ENCODE data around the gene HTR3B. TPM values are rescaled to one million over a fixed set of nuclear protein-coding genes. Genes with fewer than 3 reads are reported as not detected.

Gene HTR3B
- total RNA-seq, 2 donors from 2014 or later, result not detected

DNA sequence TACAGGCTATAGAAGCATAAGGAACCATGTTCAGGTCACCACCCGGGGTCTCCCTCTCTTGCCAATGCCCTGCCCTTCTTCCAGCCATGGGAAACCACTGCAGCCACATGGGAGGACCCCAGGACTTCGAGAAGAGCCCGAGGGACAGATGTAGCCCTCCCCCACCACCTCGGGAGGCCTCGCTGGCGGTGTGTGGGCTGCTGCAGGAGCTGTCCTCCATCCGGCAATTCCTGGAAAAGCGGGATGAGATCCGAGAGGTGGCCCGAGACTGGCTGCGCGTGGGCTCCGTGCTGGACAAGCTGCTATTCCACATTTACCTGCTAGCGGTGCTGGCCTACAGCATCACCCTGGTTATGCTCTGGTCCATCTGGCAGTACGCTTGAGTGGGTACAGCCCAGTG lies 84.8 kb downstream of the HTR3B start:
- H3K27ac ChIP-seq, result no peak overlapping the region
- no peaks in the 10 kb centered on the region for H3K36me3 ChIP-seq
- no peak for ATAC-seq (ENCODE audit: insufficient number of reproducible peaks, low FRiP score, low read depth)
- no peaks in the 10 kb centered on the region for H3K27me3 ChIP-seq (replicated peaks; ENCODE audit: insufficient read depth)
- H3K9me3 ChIP-seq, result no peaks in the 10 kb centered on the region
- TF ChIP-seq, protein P1, sequence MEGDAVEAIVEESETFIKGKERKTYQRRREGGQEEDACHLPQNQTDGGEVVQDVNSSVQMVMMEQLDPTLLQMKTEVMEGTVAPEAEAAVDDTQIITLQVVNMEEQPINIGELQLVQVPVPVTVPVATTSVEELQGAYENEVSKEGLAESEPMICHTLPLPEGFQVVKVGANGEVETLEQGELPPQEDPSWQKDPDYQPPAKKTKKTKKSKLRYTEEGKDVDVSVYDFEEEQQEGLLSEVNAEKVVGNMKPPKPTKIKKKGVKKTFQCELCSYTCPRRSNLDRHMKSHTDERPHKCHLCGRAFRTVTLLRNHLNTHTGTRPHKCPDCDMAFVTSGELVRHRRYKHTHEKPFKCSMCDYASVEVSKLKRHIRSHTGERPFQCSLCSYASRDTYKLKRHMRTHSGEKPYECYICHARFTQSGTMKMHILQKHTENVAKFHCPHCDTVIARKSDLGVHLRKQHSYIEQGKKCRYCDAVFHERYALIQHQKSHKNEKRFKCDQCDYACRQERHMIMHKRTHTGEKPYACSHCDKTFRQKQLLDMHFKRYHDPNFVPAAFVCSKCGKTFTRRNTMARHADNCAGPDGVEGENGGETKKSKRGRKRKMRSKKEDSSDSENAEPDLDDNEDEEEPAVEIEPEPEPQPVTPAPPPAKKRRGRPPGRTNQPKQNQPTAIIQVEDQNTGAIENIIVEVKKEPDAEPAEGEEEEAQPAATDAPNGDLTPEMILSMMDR (IDR thresholded peaks at IDR 0.05), result no peak
- no peak for DNase-seq (ENCODE audit: low spot score)
- H3K4me1 ChIP-seq (ENCODE audit: control insufficient read depth in 1 of 2, low read depth in 2 of 2), result no peaks in the 10 kb centered on the region
- H3K4me3 ChIP-seq, result no peak overlapping the region

DNA sequence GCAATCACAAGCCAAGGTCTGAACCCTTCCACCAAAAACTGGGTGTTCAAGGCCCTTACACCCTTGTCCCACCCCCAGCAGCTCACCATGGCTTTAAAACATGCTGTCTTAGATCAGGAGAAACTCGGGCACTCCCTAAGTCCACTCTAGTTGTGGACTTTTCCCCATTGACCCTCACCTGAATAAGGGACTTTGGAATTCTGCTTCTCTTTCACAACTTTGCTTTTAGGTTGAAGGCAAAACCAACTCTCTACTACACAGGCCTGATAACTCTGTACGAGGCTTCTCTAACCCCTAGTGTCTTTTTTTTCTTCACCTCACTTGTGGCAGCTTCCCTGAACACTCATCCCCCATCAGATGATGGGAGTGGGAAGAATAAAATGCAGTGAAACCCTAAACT lies 85.3 kb downstream of the HTR3B start:
- ATAC-seq (ENCODE audit: insufficient number of reproducible peaks, low FRiP score, low read depth) (no peak), DNase-seq (ENCODE audit: low spot score) (no peak)
- Histone ChIP-seq H3K4me1 (ENCODE audit: control insufficient read depth in 1 of 2, low read depth in 2 of 2) (no peaks in the 10 kb centered on the region), H3K27me3 (replicated peaks; ENCODE audit: insufficient read depth) (no peaks in the 10 kb centered on the region), H3K36me3 (no peaks in the 10 kb centered on the region), H3K4me3 (no peak overlapping the region), H3K27ac (no peak overlapping the region), H3K9me3 (no peaks in the 10 kb centered on the region)
- TF ChIP-seq, protein P1 (IDR thresholded peaks at IDR 0.05), result no peak

DNA sequence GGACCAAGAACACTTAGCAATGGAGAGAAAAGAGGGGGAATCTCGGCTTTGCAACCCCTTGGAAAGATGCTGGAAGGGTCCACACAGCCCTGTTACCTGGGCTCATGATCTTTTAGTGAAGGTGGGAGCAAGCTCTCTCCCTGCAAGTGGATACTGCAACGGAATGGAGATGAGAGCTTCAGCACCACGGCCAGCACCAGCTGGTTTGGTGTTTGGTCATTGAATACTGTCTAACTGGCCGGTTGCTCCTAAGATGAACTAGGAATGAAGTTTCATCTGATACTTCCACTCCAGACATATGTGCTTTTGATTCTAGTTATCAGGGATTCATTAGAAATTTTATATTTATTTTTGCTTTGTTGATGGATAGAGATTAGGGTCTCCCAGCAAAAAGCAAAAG lies 86.6 kb downstream of the HTR3B start:
- TF ChIP-seq, protein P1 (IDR thresholded peaks at IDR 0.05), result no peak
- no peak overlapping the region for H3K27ac ChIP-seq
- ATAC-seq (ENCODE audit: insufficient number of reproducible peaks, low FRiP score, low read depth), result no peak

DNA sequence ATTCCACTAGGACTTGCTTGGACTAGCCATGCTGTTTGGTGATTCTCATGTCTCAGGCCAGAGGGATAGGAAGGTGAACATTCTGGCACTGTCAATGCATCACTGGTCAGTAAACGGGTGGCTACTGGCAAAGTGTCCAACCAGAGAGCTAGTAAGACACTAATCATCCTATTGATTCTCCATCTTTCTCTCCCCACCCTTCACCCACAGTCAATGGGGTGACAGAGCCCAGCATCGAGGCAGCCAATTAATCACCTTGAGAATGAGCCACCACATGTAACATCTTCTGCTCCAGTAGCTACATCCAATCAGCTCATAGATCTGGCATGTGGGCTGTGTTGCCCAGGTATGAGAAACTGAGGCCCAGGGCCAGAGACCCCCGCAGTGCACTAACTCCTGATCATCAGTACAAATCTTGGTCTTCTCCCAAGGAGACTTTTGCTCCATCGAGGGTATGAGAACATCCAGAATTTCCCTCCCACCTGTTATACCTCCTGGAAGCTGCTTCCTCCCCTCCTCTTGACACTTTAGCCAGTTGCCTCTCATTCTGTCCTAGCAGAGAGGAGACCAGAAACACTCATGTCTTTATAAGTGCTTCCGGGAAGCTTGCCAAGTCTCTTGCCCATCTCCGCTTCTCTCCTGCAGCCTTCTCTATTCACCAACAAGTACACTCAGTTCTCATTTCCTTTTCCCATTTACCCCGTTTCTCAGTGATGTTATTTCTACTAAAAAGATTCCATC lies 87.3 kb downstream of the HTR3B start:
- H3K27me3 ChIP-seq (replicated peaks; ENCODE audit: insufficient read depth), result no peaks in the 10 kb centered on the region

More for the DNA sequence above, 86.6 kb downstream of the HTR3B start:
- Histone ChIP-seq H3K36me3 (no peaks in the 10 kb centered on the region), H3K27me3 (replicated peaks; ENCODE audit: insufficient read depth) (no peaks in the 10 kb centered on the region), H3K4me1 (ENCODE audit: control insufficient read depth in 1 of 2, low read depth in 2 of 2) (no peaks in the 10 kb centered on the region), H3K9me3 (no peaks in the 10 kb centered on the region), H3K4me3 (no peak overlapping the region)
- no peak for DNase-seq (ENCODE audit: low spot score)

DNA sequence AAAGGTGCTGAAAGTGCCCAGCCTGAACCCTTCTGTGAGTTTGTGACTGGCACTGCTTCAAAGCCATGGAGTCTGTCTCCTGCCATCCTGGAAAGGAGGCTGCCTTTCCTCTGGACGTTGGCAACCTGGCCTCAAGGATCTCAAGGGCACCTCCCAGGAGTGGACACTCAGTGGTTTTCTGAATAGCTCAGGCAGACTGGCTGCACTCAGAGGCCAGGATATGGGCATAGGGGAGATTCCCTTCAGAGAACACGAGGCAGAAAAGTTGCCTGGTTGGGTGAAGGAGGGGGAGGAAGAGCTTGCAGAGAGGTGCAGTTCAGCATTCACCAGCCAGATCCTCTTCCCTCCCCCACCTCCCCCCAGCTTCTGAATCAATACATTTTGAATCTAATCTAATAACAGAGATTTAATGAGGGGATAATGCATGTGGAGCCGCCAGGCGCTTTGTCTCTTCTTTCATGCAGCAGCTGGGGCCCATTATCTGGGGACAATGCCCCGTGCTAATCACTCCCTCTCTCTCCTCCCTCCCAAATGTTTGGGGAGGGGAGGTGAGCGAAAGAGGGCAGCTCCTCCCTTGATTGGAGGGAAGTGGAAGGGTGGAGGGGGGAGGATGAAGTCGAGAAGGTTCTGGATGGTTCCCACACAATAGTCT lies 88.0 kb downstream of the HTR3B start:
- no peaks in the 10 kb centered on the region for H3K9me3 ChIP-seq
- no peak overlapping the region for H3K4me3 ChIP-seq
- TF ChIP-seq, protein P1 (IDR thresholded peaks at IDR 0.05), result no peak
- H3K27me3 ChIP-seq (replicated peaks; ENCODE audit: insufficient read depth), result no peaks in the 10 kb centered on the region
- DNase-seq (ENCODE audit: low spot score) (no peak), ATAC-seq (ENCODE audit: insufficient number of reproducible peaks, low FRiP score, low read depth) (no peak)
- H3K4me1 ChIP-seq (ENCODE audit: control insufficient read depth in 1 of 2, low read depth in 2 of 2), result no peaks in the 10 kb centered on the region
- no peaks in the 10 kb centered on the region for H3K36me3 ChIP-seq
- H3K27ac ChIP-seq, result no peak overlapping the region

More for the DNA sequence above, 87.3 kb downstream of the HTR3B start:
- H3K36me3 ChIP-seq, result no peaks in the 10 kb centered on the region
- ATAC-seq (ENCODE audit: insufficient number of reproducible peaks, low FRiP score, low read depth) (no peak), DNase-seq (ENCODE audit: low spot score) (no peak)
- no peak overlapping the region for H3K4me3 ChIP-seq
- no peak overlapping the region for H3K27ac ChIP-seq
- TF ChIP-seq, protein P1 (IDR thresholded peaks at IDR 0.05), result no peak
- no peaks in the 10 kb centered on the region for H3K4me1 ChIP-seq (ENCODE audit: control insufficient read depth in 1 of 2, low read depth in 2 of 2)
- no peaks in the 10 kb centered on the region for H3K9me3 ChIP-seq
